Pancreas (tissue), 10 donors: ENCODE measurements around the gene PRAMEF13. TPM values are rescaled to one million over a fixed set of nuclear protein-coding genes. Genes with fewer than 3 reads are reported as not detected.
"Not testable (repeated sequence)": the region's sequence is repeated elsewhere in the genome, so short reads cannot be mapped to it uniquely, and the experiment has no call there.

Experiments
- ATAC-seq, 4 donors: fragments of 200-7000 bp; cut with Tn5 transposase; one replicate each; pipeline versions ENCODE4 v1.8.0 to v1.9.1; 2020; ENCODE audit warnings: mild to moderate bottlenecking in 4 of 4, moderate library complexity in 4 of 4
- DNase-seq, 6 donors: peaks; one replicate each; pipeline ENCODE4 v3.0.0-alpha.2; 2020
- FAIRE-seq: peaks from 2 replicates; lab custom pipeline; 2012; peaks lifted over from hg19 to GRCh38; lab: Jason Lieb, UNC
- H3K27ac ChIP-seq, 4 donors: fragments of 200-600 bp; sonication (generic); 1 replicate in 3 of 4; 2 replicates in 1 of 4; pipeline versions ENCODE4 v1.5.0 to v1.8.0; 2020
- H3K27me3 ChIP-seq, 4 donors: fragments of 200-600 bp; one replicate each; pipeline ENCODE4 v1.8.0; 2021
- H3K36me3 ChIP-seq, 3 donors: fragments of 200-600 bp; sonication (generic) in 1 of 3; one replicate each; pipeline versions ENCODE4 v1.5.0 to v1.8.0; 2020 to 2021
- H3K4me1 ChIP-seq, 3 donors: fragments of 200-600 bp; one replicate each; pipeline ENCODE4 v1.8.0; 2021
- H3K4me3 ChIP-seq, 4 donors: fragments of 200-600 bp; sonication (generic) in 2 of 4; one replicate each; pipeline versions ENCODE4 v1.5.0 to v1.8.0; 2020 to 2021
- H3K9me3 ChIP-seq, 4 donors: fragments of 200-600 bp; one replicate each; pipeline ENCODE4 v1.8.0; 2021
- WGBS, 2 donors: extraction: QIAGEN DNeasy Blood & Tissue Kit; methylation state at CpG; one replicate each; pipeline ENCODE4 v1.1.7; 2013; 5-methylcytosine and 5-hydroxymethylcytosine counted together
- intact Hi-C, 3 donors: fragments of 100-400 bp; cut with DNase I; formaldehyde crosslinking; loops; one replicate each; pipeline versions ENCODE4 v1.11.1 to v1.14.2; 2022
- polyA plus RNA-seq, 2 donors: library from polyadenylated mRNA; stranded (reverse); fragments of 200-250 nt; gene quantifications; one replicate each; pipeline ENCODE4 v1.2.3, GENCODE V29; 2013
- total RNA-seq, 6 donors: library from RNA; stranded (reverse); fragmentation: NEBNext Ultra II Directional in 4 of 6; extraction: Animal tissue kit (Norgen Biotek cat#: 25700) in 4 of 6; gene quantifications; one replicate each; pipeline versions ENCODE4 v1.2.1 to v1.2.4, GENCODE V29; 2021 to 2023
- donor health status: healthy with polysubstance abuse.
- donor health status: DM: no; HTN: no; CAD: no; lungs with moderate emphysema.
- donor health status: DM: no; HTN: no; CAD: no.
- donor health status: control.
- donor health status: control.
- donor health status: Bipolar disorder and iron deficiency.
- donor health status: DM: yes; HTN: yes; CAD: no.
- donor health status: DM: no; HTN: no; CAD: no.
- donor health status: DM: no; HTN: no; CAD: no.
- donor health status: DM: yes; HTN: yes; CAD: no.

PRAMEF13 gene, protein sequence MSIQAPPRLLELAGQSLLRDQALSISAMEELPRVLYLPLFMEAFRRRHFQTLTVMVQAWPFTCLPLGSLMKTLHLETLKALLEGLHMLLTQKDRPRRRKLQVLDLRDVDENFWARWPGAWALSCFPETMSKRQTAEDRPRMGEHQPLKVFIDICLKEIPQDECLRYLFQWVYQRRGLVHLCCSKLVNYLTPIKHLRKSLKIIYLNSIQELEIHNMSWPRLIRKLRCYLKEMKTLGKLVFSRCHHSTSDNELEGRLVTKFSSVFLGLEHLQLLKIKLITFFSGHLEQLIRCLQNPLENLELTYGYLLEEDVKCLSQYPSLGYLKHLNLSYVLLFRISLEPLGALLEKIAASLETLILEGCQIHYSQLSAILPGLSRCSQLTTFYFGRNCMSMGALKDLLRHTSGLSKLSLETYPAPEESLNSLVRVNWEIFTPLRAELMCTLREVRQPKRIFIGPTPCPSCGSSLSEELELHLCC
- total RNA-seq (not detected), polyA plus RNA-seq (not detected)

DNA sequence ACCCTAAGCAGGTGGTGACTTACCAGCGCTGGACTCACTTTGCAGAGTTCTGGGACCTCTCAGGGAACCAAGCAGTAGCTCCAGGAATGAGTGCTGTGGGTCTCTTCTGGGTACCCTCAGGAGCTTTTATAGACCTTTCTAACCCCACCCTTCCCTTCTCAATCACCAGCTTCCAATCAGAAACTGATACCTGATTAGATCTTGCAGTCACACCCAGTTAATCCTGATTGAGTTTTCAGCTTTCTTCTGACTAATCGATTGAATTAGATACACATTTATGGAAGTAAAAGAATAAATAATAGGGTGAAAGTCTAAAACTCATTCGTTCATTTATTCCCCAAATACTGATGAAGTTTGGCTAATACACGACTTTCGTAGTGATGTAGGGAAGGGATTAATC lies at the start of gene PRAMEF13:
Gene PRAMEF13 (minus strand): TSS at position 101 of the 400 bp plus-strand sequence. CDS start 1,820 bp downstream, outside the sequence.
- DNase-seq, H3K4me1 ChIP-seq, ATAC-seq, H3K36me3 ChIP-seq, intact Hi-C loops, H3K27ac ChIP-seq, H3K4me3 ChIP-seq, FAIRE-seq, H3K27me3 ChIP-seq, H3K9me3 ChIP-seq: not testable (repeated sequence)
- no CpG with 5 or more reads among the region's 5 CpGs for WGBS, 2 donors

DNA sequence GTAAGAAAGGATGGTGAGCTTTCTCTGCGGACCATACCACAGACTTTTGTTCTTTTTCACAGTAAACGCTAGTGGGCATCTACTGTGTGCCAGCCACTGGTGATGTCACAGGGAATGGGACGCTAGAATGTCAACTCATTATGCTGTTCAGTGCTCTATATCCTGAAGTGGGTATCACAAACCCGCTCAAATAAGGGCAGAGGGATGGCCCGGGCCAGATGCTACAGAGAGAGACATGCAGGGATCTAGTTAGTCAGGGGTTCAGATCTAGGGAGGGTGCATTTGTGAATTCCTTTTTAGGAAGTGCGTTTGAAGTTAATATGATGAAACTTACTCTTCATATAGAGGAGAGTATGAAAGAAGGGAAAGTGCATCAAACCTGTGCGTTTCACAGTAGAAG lies 45.9 kb upstream of the PRAMEF13 start:
- H3K27me3 ChIP-seq, H3K27ac ChIP-seq, FAIRE-seq, DNase-seq, ATAC-seq, H3K4me1 ChIP-seq, H3K36me3 ChIP-seq, H3K9me3 ChIP-seq, H3K4me3 ChIP-seq, intact Hi-C loops: not testable (repeated sequence)
- WGBS, 2 donors: 64 to 72% methylated on average over 6 of the region's 7 CpGs

DNA sequence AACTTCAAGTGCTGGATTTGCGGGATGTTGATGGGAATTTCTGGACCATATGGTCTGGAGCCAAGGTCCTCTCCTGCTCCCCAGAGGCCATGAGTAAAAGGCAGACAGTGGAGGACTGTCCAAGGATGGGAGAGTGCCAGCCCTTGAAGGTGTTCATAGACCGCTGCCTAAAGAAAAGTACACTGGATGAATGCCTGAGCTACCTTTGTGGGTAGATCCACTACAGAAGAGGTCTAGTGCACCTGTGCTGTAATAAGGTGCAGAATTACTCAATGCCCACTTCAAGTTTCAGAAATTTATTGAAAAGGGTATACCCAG lies 45.3 kb upstream of the PRAMEF13 start:
- H3K27ac ChIP-seq, intact Hi-C loops, DNase-seq, H3K9me3 ChIP-seq, FAIRE-seq, ATAC-seq, H3K36me3 ChIP-seq, H3K27me3 ChIP-seq, H3K4me3 ChIP-seq, H3K4me1 ChIP-seq: not testable (repeated sequence)
- WGBS, 2 donors: 83 to 88% methylated on average over 2 of the region's 2 CpGs

DNA sequence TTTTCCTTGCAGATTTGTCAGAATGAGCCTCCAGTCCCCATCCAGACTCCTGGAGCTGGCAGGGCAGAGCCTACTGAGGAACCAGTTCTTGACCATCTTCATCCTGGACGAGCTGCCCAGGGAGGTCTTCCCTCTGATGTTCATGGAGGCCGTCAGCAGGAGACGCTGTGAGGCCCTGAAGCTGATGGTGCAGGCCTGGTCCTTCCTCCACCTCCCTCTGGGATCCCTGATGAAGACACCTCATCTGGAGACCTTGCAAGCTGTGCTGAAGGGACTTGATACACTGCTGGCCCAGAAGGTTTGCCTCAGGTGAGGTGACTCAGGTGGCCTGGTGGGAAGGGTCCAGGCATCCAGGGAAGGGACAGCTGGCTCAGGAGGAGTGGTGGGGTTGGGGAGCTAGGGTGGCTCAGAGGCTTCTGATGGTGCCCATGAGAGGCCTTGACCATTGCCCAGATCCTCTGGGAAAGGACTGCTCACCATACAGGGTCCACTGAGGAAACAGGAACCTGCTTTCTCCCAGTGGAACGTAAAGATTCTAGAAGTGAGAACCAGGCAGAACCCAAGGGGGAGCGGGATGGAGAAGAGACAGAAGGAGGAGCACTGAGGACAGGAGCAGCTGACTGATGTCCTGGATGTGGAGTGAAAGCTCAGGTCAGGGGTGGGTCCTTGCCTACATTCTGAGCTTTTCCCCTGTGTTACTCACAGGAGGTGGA lies 44.8 kb upstream of the PRAMEF13 start:
- H3K36me3 ChIP-seq, ATAC-seq, H3K27me3 ChIP-seq, DNase-seq, FAIRE-seq, H3K27ac ChIP-seq, H3K4me3 ChIP-seq, H3K9me3 ChIP-seq, intact Hi-C loops, H3K4me1 ChIP-seq: not testable (repeated sequence)
- WGBS, 2 donors: 68 to 75% methylated on average over 5 of the region's 5 CpGs

DNA sequence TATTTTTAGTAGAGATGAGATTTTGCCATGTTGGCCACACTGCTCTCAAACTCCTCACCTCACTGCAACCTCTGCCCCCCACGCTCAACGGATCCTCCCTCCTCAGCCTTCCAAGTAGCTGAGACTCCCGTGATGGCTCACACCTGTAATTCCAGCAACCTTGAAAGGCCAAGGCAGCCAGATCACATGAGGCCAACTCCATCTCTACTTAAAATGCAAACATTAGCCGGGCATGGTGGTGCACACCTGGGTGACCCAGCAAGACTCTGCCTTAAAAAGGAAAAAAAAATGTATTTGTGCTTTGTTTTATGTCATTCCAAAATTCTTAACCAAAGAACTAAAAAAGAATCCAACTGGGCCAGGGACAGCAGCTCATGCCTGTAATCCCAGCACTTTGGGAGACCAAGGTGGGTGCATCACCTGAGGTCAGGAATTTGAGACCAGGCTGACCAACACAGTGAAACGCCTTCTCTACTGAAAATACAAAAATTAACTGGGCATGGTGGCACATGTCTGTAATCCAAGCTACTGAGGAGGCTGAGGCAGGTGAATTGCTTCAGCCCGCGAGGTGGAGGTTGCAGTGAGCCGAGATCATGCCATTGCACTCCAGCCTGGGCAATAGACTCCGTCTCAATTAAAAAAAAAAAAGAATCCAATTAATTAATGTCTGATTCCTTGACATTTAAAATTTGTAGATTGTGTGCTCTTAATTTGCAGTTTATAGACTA lies 42.5 kb upstream of the PRAMEF13 start:
- H3K9me3 ChIP-seq, H3K27me3 ChIP-seq, DNase-seq, FAIRE-seq, H3K36me3 ChIP-seq, H3K4me1 ChIP-seq, H3K4me3 ChIP-seq, ATAC-seq, intact Hi-C loops, H3K27ac ChIP-seq: not testable (repeated sequence)
- 76 to 81% methylated on average over 9 of the region's 9 CpGs for WGBS, 2 donors

DNA sequence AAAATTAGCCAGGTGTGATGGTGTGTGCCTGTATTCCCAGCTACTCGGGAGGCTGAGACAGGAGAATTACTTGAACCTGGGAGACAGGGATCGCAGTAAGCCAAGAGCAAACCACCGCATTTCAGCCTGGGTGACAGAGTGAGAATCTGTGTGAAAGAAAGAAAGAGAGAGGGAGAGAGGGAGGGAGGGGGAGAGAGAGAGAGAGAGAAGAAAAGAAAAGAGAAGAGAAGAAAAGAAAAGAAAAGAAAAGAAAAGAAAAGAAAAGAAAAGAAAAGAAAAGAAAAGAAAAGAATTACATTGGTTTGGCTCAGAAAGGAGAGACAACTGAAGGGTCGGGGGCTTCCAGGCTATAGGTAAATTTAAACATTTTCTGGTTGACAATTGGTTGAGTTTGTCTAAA lies 38.4 kb upstream of the PRAMEF13 start:
- H3K27me3 ChIP-seq, H3K36me3 ChIP-seq, intact Hi-C loops, H3K9me3 ChIP-seq, ATAC-seq, H3K4me3 ChIP-seq, FAIRE-seq, H3K27ac ChIP-seq, DNase-seq, H3K4me1 ChIP-seq: not testable (repeated sequence)
- WGBS, 2 donors: 69 to 79% methylated on average over 4 of the region's 4 CpGs

DNA sequence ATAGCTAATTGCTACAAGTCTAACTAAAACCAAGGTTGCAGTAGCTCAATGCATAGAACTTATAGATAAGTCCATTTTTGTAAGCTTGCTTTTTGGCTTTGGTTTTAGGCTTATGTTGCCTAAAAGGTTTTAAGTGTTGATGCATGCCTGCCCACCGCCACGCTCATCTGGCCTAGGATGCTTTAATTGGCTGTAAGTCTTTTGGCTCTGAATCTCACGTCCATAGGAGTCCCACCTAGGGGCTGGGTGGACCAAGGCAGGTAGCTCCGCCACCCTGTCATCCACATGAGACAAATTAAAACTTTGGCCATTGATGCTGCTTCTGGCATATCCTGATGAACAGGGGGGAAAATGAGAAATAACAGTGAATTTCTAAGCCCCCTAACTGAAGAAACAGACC lies 36.4 kb upstream of the PRAMEF13 start:
- intact Hi-C loops, FAIRE-seq, H3K9me3 ChIP-seq, H3K36me3 ChIP-seq, ATAC-seq, H3K27ac ChIP-seq, H3K4me1 ChIP-seq, H3K27me3 ChIP-seq, H3K4me3 ChIP-seq: not testable (repeated sequence)
- peak in 1 of 6 donors; percentile 15 for DNase-seq
- WGBS, 2 donors: 70 to 76% methylated on average over 4 of the region's 4 CpGs

DNA sequence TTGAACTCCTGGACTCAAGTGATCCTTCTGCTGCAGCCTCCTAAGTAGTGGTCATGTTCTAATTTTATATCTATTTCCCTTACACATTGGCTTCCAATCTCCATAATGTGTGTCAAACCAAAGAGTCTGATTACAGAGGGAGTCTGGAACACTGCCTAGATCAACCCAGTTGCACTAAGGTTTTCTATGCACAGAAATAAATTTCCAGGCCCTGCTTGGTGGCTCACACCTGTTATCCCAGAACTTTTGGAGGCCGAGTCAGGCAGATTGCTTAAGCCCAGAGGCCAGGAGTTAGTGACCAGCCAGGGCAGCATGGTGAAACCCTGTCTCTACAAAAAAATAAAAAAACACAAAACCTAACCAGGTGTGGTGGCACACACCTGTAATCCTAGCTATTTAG lies 32.8 kb upstream of the PRAMEF13 start:
- DNase-seq (peak in 2 of 6 donors; percentile 6 to 25), ATAC-seq (peak; percentile 52 to 88 (median 69))
- H3K27me3 ChIP-seq, H3K27ac ChIP-seq, H3K9me3 ChIP-seq, FAIRE-seq, H3K36me3 ChIP-seq, H3K4me3 ChIP-seq, H3K4me1 ChIP-seq, intact Hi-C loops: not testable (repeated sequence)
- WGBS, 2 donors: 30 to 39% methylated on average over 1 of the region's 1 CpG

DNA sequence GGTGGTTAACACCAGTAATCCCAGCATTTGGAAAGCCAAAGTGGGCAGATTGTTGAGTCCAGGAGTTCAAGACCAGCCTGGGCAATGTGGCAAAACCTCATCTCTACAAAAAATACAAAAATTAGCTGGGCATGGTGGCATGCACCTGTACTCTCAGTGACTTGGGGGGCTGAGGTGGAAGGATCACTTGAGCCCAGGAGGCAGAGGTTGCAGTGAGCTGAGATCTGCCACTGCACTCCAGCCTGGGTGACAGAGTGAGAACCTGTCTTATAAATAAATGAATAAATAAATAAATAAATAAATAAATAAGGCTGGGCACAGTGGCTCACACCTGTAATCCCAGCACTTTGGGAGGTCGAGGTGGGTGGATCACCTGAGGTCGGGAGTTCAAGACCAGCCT lies 30.8 kb upstream of the PRAMEF13 start:
- H3K9me3 ChIP-seq, H3K4me3 ChIP-seq, intact Hi-C loops, H3K27me3 ChIP-seq, H3K27ac ChIP-seq, ATAC-seq, FAIRE-seq, H3K4me1 ChIP-seq, H3K36me3 ChIP-seq: not testable (repeated sequence)
- WGBS, 2 donors: 38 to 39% methylated on average over 2 of the region's 2 CpGs
- peak in 1 of 6 donors; percentile 11 for DNase-seq

DNA sequence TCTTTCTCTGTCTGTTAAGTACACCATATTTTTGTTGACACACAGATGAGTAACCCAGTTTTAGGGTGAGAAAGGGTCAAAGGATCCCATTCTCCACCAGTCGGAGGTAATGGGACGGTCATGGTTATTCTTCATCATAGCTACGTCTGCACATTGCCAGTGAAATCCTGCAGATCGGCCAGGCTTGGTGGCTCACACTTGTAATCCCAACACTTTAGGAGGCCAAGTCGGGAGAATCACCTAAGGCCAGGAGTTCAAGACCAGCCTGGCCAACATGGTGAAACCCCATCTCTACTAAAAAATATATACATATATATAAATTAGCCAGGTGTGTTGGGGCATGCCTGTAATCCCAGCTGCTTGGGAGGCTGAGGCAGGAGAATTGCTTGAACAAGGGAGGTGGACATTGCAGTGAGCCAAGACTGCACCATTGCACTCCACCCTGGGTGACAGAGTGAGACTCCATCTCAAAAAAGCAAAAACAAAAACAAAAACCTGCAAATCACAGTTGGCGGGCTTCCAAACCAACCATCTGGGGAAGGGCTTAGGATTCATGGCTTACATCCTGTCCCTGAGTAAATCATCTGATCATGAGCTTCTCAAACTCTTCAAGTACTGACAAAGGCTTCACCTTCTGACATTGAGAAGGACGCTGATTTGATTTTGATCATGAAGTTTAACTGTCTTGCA lies 30.0 kb upstream of the PRAMEF13 start:
- DNase-seq: peak in 1 of 6 donors; percentile 8
- 66 to 72% methylated on average over 7 of the region's 7 CpGs for WGBS, 2 donors
- H3K9me3 ChIP-seq, H3K27ac ChIP-seq, H3K4me3 ChIP-seq, H3K4me1 ChIP-seq, ATAC-seq, FAIRE-seq, intact Hi-C loops, H3K36me3 ChIP-seq, H3K27me3 ChIP-seq: not testable (repeated sequence)

DNA sequence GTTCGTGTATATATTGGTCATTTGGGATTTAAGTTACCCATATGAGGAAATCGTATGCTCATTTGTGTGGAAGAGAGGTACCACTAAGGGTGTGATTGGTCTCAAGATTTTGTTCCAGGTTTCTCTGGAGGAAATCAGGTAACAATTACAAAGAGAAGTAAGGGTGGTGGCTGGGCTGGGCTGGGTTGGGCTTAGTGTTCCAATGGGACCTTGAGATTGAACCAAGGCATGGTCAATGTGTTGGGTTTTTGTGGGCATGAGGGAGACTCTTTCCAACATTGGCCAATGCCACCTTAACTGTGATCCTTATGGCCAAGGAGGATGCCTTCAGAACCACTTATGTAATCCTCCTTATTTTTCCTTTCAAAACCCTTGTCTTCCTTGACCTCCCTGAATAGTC lies 29.4 kb upstream of the PRAMEF13 start:
- H3K4me1 ChIP-seq, ATAC-seq, H3K9me3 ChIP-seq, DNase-seq, H3K27ac ChIP-seq, H3K4me3 ChIP-seq, H3K36me3 ChIP-seq, H3K27me3 ChIP-seq, intact Hi-C loops, FAIRE-seq: not testable (repeated sequence)
- WGBS, 2 donors: 57 to 64% methylated on average over 2 of the region's 2 CpGs
